C4-2B (cell line): ENCODE measurements around the gene MMP17.

Source experiments
- CTCF ChIP-seq: fragments of 450-650 bp; conservative IDR thresholded peaks from 2 replicates; pipeline ENCODE4 v1.5.1; 2017; ENCODE audit warnings: mild to moderate bottlenecking
- ZFX ChIP-seq: fragments of 450-650 bp; IDR thresholded peaks from 2 replicates; pipeline ENCODE4 v1.6.1; 2017

GRCh38 chr12:131836193-131836592, 8.0 kb downstream of the MMP17 start:
- TF ChIP-seq CTCF, result no peak; the same call in 1 of the 2 replicates
- no peak for TF ChIP-seq ZFX
